HepG2 (cell line): Measurements from ENCODE around the gene MPPE1. TPM values are rescaled to one million over a fixed set of nuclear protein-coding genes. Genes with fewer than 3 reads are reported as not detected.

Experiments
- ARID5B ChIP-seq: IDR thresholded peaks from 2 replicates; pipeline ENCODE4 v1.4.0; 2020; ENCODE audit warnings: mild to moderate bottlenecking, missing genetic modification reagents
- FOSL2 ChIP-seq: sonication (generic); formaldehyde crosslinking; IDR thresholded peaks from 2 replicates; pipeline ENCODE4 v1.4.0; 2020; ENCODE audit warnings: missing genetic modification reagents
- TCF7 ChIP-seq: sonication (generic); IDR thresholded peaks from 2 replicates; pipeline ENCODE4 v1.6.1; 2016; ENCODE audit warnings: antibody characterized with exemption, low read depth
- ZNF318 ChIP-seq: sonication (generic); formaldehyde crosslinking; IDR thresholded peaks from 2 replicates; pipeline ENCODE4 v1.4.0; 2020; ENCODE audit warnings: mild to moderate bottlenecking, missing genetic modification reagents
- ZNF431 ChIP-seq: sonication (generic); formaldehyde crosslinking; IDR thresholded peaks from 2 replicates; pipeline ENCODE4 v1.9.0; 2022; ENCODE audit warnings: missing genetic modification reagents, low read depth, mild to moderate bottlenecking, borderline replicate concordance
- polyA plus RNA-seq, 8 experiments: library from polyadenylated mRNA; depleted of rRNA in 3 of 8; stranded (reverse) in 7 of 8; unstranded in 1 of 8; fragments of >200 nt; fragmentation: Illumina TruSeq in 4 of 8; extraction: Trizol in 4 of 8; gene quantifications; 2 replicates each; pipeline versions ENCODE4 v1.2.1 to v1.2.3, GENCODE V29; 2011 to 2016; ENCODE audit warnings: low read depth in 4 of 8, missing spikeins in 1 of 8, mixed read lengths in 1 of 8; ENCODE audit not compliant: insufficient read depth in 1 of 8
- total RNA-seq, 5 experiments: library from RNA; depleted of rRNA; stranded (reverse); fragments of >200 nt; fragmentation: Illumina TruSeq; extraction: Trizol; gene quantifications; 2 replicates each; pipeline ENCODE4 v1.2.3, GENCODE V29; 2016; ENCODE audit warnings: low read depth in 1 of 5
- TF ChIP-seq, protein P1 (sequence below): sonication (generic); formaldehyde crosslinking; IDR thresholded peaks from 2 replicates; pipeline ENCODE4 v1.4.0; 2020; ENCODE audit warnings: missing genetic modification reagents
- TF ChIP-seq, protein P2 (sequence below): sonication (generic); formaldehyde crosslinking; IDR thresholded peaks from 2 replicates; pipeline ENCODE4 v1.8.1; 2023; ENCODE audit warnings: mild to moderate bottlenecking, inconsistent platforms, moderate library complexity, missing genetic modification reagents, borderline replicate concordance

MPPE1 gene
- total and polyA plus RNA-seq, 2 of the 13 experiments (the other 11 are each of a cell fraction or from before 2014, with no cell fraction given), result 9.6 to 11.9 TPM

DNA sequence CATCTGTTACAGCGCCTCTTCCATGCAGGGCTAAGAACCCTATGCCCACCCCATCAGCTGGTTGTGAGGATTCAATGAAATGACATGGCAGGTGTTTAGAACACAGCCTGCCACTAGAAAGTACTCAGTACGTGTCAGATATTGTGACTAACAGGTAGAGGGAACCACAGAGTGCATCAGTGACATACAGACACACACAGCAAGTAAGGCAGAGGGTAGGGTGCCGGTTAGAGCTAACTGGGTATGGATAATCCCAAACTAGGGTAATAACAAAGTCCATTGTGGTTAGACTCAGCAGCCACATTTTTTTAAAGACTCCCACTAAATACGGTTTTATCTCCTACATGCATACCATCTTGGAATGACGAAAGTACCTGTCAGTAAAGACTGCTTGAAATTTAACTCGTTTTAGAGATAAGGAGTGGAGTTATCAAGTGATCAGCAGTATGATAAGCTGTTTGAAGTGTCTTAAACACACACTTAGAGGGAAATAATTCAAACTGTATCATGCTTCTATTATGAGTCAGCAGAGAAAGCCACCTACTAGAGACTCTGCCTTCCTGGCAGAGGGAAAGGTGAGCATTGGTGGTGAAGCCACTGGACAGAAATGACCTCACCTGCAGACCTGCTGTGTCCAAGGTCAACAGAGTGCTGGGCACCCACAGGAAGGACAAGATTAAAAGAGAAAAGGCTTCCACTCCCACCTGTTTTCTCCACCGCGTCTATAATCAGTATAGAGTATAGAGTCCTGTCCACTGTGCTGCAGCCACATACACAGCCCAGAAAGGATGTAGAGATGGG is 20.6 kb downstream of the MPPE1 start (continued):
- TF ChIP-seq ZNF318, result no peak
- peak; percentile 15; the same call in 1 of the 2 replicates for TF ChIP-seq TCF7
- 0 out of 2 replicates have a peak, but pooled peaks have one; percentile 11 for TF ChIP-seq ARID5B
- TF ChIP-seq FOSL2 (CRISPR knock-in tag), result peak; percentile 79
- TF ChIP-seq, protein P1, sequence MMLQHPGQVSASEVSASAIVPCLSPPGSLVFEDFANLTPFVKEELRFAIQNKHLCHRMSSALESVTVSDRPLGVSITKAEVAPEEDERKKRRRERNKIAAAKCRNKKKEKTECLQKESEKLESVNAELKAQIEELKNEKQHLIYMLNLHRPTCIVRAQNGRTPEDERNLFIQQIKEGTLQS (CRISPR knock-in tag), result peak; percentile 61; the same call in 1 of the 2 replicates
- no peak for TF ChIP-seq ZNF431 (CRISPR knock-in tag)
- TF ChIP-seq, protein P2, sequence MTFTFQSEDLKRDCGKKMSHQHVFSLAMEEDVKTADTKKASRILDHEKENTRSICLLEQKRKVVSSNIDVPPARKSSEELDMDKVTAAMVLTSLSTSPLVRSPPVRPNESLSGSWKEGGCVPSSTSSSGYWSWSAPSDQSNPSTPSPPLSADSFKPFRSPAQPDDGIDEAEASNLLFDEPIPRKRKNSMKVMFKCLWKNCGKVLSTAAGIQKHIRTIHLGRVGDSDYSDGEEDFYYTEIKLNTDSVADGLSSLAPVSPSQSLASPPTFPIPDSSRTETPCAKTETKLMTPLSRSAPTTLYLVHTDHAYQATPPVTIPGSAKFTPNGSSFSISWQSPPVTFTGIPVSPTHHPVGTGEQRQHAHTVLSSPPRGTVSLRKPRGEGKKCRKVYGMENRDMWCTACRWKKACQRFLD (CRISPR knock-in tag), result no peak
